AG10803 (cell line): ENCODE data around the gene SIGLEC7.

Source experiments
- DNase-seq: peaks from one replicate; pipeline ENCODE4 v3.0.0; 2010; ENCODE audit warnings: low read depth
- H3K4me3 ChIP-seq: 2 replicates; pipeline ENCODE4 v1.5.1; 2011; ENCODE audit warnings: mild to moderate bottlenecking, low read length, control low read depth
- CTCF ChIP-seq: conservative IDR thresholded peaks from 2 replicates; pipeline ENCODE4 v1.5.1; 2011; ENCODE audit warnings: mild to moderate bottlenecking, low read length, control low read depth, inconsistent platforms

SIGLEC7 gene

GRCh38 chr19:51116736-51117286, 25.3 kb upstream of the SIGLEC7 start:
- DNase-seq = no peak
- no peak for TF ChIP-seq CTCF
- H3K4me3 ChIP-seq = no peak overlapping the region

- H3K4me3 ChIP-seq = no peak overlapping the region
Measured at GRCh38 chr19:51119101-51119500, 23.0 kb upstream of the SIGLEC7 start.

GRCh38 chr19:51119611-51120010, 22.5 kb upstream of the SIGLEC7 start:
- no peak for TF ChIP-seq CTCF
- DNase-seq = no peak
- no peak overlapping the region for H3K4me3 ChIP-seq

More at GRCh38 chr19:51119101-51119500, 23.0 kb upstream of the SIGLEC7 start:
- DNase-seq = no peak
- TF ChIP-seq CTCF = no peak

- TF ChIP-seq CTCF = no peak
- DNase-seq = no peak
- H3K4me3 ChIP-seq = no peak overlapping the region
Measured at GRCh38 chr19:51120160-51120559, 21.9 kb upstream of the SIGLEC7 start.

- no peak for TF ChIP-seq CTCF
- no peak overlapping the region for H3K4me3 ChIP-seq
- DNase-seq = no peak
Measured at GRCh38 chr19:51121257-51121656, 20.8 kb upstream of the SIGLEC7 start.

GRCh38 chr19:51122112-51122981, 19.8 kb upstream of the SIGLEC7 start:
- TF ChIP-seq CTCF = no peak
- no peak for DNase-seq
- no peak overlapping the region for H3K4me3 ChIP-seq

GRCh38 chr19:51123381-51123800, 18.7 kb upstream of the SIGLEC7 start:
- TF ChIP-seq CTCF = no peak
- DNase-seq = no peak
- no peak overlapping the region for H3K4me3 ChIP-seq
